ENCODE results near the gene CCDC192. TPM values are rescaled to one million over a fixed set of nuclear protein-coding genes. Genes with fewer than 3 reads are reported as not detected.
"Not testable (repeated sequence)": the region's sequence is repeated elsewhere in the genome, so short reads cannot be mapped to it uniquely, and the experiment has no call there.

The CCDC192 gene
- polyA plus RNA-seq, 2 of the 4 experiments (the other 2 are of a cell fraction), result not detected

- no peak for FAIRE-seq
- Histone ChIP-seq H3K4me2 (no peak overlapping the region), H3K9me3 (no peaks in the 10 kb centered on the region), H3K4me1 (peaks cover 6% of the 10 kb centered on the region; the same call in 1 of the 3 replicates), H3K4me3 (no peak overlapping the region), H3K27ac (no peak overlapping the region)
- ATAC-seq, result no peak
- ChIA-PET POLR2A (no interaction called here), CTCF (interaction anchor here (1.0 kb wide), 1 partner anchor 10 kb away, joined by 3 read pairs; no protein-coding TSS in a partner anchor)
- no peak for DNase-seq (ENCODE audit: low read depth in 1 of 2, low spot score in 1 of 2)
- TF ChIP-seq ZFP36 (IDR thresholded peaks at IDR 0.05; ENCODE audit: borderline replicate concordance, partially characterized antibody), result no peak
- TF ChIP-seq MAZ (IDR thresholded peaks at IDR 0.05; ENCODE audit: borderline replicate concordance, low read depth, low read length), result no peak
- TF ChIP-seq CHD4 (IDR thresholded peaks at IDR 0.05; ENCODE audit: borderline replicate concordance), result no peak
- no peak for TF ChIP-seq RFX5 (IDR thresholded peaks at IDR 0.05)
- no peak for TF ChIP-seq RAD21 (conservative IDR thresholded peaks at IDR 0.05 in 1 of 2, IDR thresholded peaks at IDR 0.05 in 1 of 2)
- no peak for TF ChIP-seq HEYL (CRISPR knock-in tag; IDR thresholded peaks at IDR 0.05)
- TF ChIP-seq E2F6 (IDR thresholded peaks at IDR 0.05; ENCODE audit: borderline replicate concordance, low read depth), result no peak
- no peak for TF ChIP-seq FOXS1 (CRISPR knock-in tag; IDR thresholded peaks at IDR 0.05)
- no peak for TF ChIP-seq HOXA7 (CRISPR knock-in tag; IDR thresholded peaks at IDR 0.05)
- TF ChIP-seq ZC3H11A (IDR thresholded peaks at IDR 0.05), result no peak
- TF ChIP-seq ZNF302 (CRISPR knock-in tag; IDR thresholded peaks at IDR 0.05), result no peak
- TF ChIP-seq BCL3 (IDR thresholded peaks at IDR 0.05), result no peak
- no peak for TF ChIP-seq NPAS2 (CRISPR knock-in tag; IDR thresholded peaks at IDR 0.05; ENCODE audit: borderline replicate concordance)
- no peak for TF ChIP-seq JUNB (IDR thresholded peaks at IDR 0.05)
- TF ChIP-seq RCOR1 (IDR thresholded peaks at IDR 0.05; ENCODE audit: low read depth, low read length), result no peak
- 57% methylated on average over 6 of the region's 6 CpGs for WGBS (ENCODE audit: missing lambda C conversion rate)
Measured at GRCh38 chr5:127671218-127671617, 32.0 kb upstream of the CCDC192 start.

- peaks cover 6% of the 10 kb centered on the region; the same call in 1 of the 3 replicates for H3K4me1 ChIP-seq
- peak in 1 of 2 experiments; percentile 7 for DNase-seq (ENCODE audit: low read depth in 1 of 2, low spot score in 1 of 2)
- WGBS (ENCODE audit: missing lambda C conversion rate), result 56% methylated on average over 2 of the region's 2 CpGs
- ChIA-PET POLR2A (no interaction called here), CTCF (no interaction called here)
- H3K4me2 ChIP-seq, result no peak overlapping the region
- H3K27ac ChIP-seq, result no peak overlapping the region
- no peak for ATAC-seq
- peak; percentile 89 for TF ChIP-seq MAFK (IDR thresholded peaks at IDR 0.05; ENCODE audit: partially characterized antibody)
- TF ChIP-seq MAZ (IDR thresholded peaks at IDR 0.05; ENCODE audit: borderline replicate concordance, low read depth, low read length), result no peak
- peak; percentile 85 for TF ChIP-seq NFE2L2 (conservative IDR thresholded peaks at IDR 0.05; ENCODE audit: low read length)
- no peak for TF ChIP-seq MYC (IDR thresholded peaks at IDR 0.05; ENCODE audit: borderline replicate concordance, low read length)
- TF ChIP-seq CTCF (IDR thresholded peaks at IDR 0.05), result no peak
- TF ChIP-seq ELK1 (IDR thresholded peaks at IDR 0.05; ENCODE audit: low read depth, low read length), result no peak
- TF ChIP-seq TP53 (CRISPR knock-in tag; IDR thresholded peaks at IDR 0.05), result no peak
- no peak for TF ChIP-seq JUN (IDR thresholded peaks at IDR 0.05)
- TF ChIP-seq FOSB (CRISPR knock-in tag; IDR thresholded peaks at IDR 0.05), result no peak
- TF ChIP-seq CHD2 (IDR thresholded peaks at IDR 0.05; ENCODE audit: low read length, partially characterized antibody), result no peak
- no peak for TF ChIP-seq FOSL2 (IDR thresholded peaks at IDR 0.05)
- TF ChIP-seq FOSL2 (CRISPR knock-in tag; IDR thresholded peaks at IDR 0.05), result no peak
- TF ChIP-seq CBX2 (IDR thresholded peaks at IDR 0.05; ENCODE audit: borderline replicate concordance, low read depth), result no peak
- no peak for TF ChIP-seq ZC3H11A (IDR thresholded peaks at IDR 0.05)
- no peak for TF ChIP-seq HDAC2 (IDR thresholded peaks at IDR 0.05)
- H3K4me3 ChIP-seq, result no peak overlapping the region
- no peaks in the 10 kb centered on the region for H3K9me3 ChIP-seq
- FAIRE-seq, result no peak
Measured at GRCh38 chr5:127673117-127673800, 29.9 kb upstream of the CCDC192 start.

GRCh38 chr5:127676951-127677350 lies 26.2 kb upstream of the CCDC192 start:
- H3K4me3 ChIP-seq, POLR2A ChIA-PET: not testable (repeated sequence)

More at GRCh38 chr5:127676951-127677350, 26.2 kb upstream of the CCDC192 start:
- DNase-seq (ENCODE audit: low read depth in 1 of 2, low spot score in 1 of 2); H3K9me3 ChIP-seq; H3K4me1 ChIP-seq; ATAC-seq; H3K27ac ChIP-seq; FAIRE-seq; H3K4me2 ChIP-seq: not testable (repeated sequence)
- CTCF ChIA-PET, result interaction anchor here (1.4 kb wide), 1 partner anchor 113 kb away, joined by 3 read pairs; no protein-coding TSS in a partner anchor
